ENCODE results near the gene EBP.

GRCh38 chrX:48508400-48509244 is 13.0 kb upstream of the EBP start, which contains the start of gene PORCN:
- TF ChIP-seq, protein P1, sequence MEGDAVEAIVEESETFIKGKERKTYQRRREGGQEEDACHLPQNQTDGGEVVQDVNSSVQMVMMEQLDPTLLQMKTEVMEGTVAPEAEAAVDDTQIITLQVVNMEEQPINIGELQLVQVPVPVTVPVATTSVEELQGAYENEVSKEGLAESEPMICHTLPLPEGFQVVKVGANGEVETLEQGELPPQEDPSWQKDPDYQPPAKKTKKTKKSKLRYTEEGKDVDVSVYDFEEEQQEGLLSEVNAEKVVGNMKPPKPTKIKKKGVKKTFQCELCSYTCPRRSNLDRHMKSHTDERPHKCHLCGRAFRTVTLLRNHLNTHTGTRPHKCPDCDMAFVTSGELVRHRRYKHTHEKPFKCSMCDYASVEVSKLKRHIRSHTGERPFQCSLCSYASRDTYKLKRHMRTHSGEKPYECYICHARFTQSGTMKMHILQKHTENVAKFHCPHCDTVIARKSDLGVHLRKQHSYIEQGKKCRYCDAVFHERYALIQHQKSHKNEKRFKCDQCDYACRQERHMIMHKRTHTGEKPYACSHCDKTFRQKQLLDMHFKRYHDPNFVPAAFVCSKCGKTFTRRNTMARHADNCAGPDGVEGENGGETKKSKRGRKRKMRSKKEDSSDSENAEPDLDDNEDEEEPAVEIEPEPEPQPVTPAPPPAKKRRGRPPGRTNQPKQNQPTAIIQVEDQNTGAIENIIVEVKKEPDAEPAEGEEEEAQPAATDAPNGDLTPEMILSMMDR (conservative IDR thresholded peaks at IDR 0.05 in 1 of 2, IDR thresholded peaks at IDR 0.05 in 1 of 2; ENCODE audit: low read depth in 1 of 2, low read length in 2 of 2): no peak
- no peak for TF ChIP-seq EZH2 (IDR thresholded peaks at IDR 0.05; ENCODE audit: low read length, missing control alignments)

Measured in fibroblast of lung (primary cell).